ENCODE results near the gene PRR16. TPM values are rescaled to one million over a fixed set of nuclear protein-coding genes. Genes with fewer than 3 reads are reported as not detected.

Gene PRR16
- total RNA-seq, 1 donor: 22.1 TPM

GRCh38 chr5:120472911-120473310, 8.8 kb downstream of the PRR16 start:
- TF ChIP-seq, protein P1, sequence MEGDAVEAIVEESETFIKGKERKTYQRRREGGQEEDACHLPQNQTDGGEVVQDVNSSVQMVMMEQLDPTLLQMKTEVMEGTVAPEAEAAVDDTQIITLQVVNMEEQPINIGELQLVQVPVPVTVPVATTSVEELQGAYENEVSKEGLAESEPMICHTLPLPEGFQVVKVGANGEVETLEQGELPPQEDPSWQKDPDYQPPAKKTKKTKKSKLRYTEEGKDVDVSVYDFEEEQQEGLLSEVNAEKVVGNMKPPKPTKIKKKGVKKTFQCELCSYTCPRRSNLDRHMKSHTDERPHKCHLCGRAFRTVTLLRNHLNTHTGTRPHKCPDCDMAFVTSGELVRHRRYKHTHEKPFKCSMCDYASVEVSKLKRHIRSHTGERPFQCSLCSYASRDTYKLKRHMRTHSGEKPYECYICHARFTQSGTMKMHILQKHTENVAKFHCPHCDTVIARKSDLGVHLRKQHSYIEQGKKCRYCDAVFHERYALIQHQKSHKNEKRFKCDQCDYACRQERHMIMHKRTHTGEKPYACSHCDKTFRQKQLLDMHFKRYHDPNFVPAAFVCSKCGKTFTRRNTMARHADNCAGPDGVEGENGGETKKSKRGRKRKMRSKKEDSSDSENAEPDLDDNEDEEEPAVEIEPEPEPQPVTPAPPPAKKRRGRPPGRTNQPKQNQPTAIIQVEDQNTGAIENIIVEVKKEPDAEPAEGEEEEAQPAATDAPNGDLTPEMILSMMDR (IDR thresholded peaks at IDR 0.05; ENCODE audit: insufficient read depth, low read length): no peak
- H3K4me3 ChIP-seq (ENCODE audit: low read depth, low read length): no peak overlapping the region
- no peak for DNase-seq (ENCODE audit: low read depth)

DNA sequence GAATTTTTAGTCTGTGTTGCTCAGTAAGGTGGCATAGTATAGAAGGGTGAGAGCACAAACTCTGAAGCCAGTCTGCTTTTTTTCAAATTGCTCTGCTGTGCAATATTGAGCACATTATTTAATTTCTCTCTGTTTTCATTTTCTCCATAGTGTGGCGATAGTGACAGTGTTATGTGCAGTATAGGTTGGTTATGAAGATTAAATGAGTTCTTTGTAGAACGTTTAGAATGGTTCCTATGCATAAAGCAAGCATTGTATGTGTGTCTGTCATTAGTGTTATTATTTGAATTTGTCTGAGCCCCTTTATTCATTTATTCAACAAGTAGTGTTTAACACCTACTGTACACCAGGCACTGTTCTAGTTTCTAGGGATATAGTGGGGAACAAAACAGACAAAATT, 9.2 kb downstream of the PRR16 start:
- no peak overlapping the region for H3K4me3 ChIP-seq (ENCODE audit: low read depth, low read length)
- TF ChIP-seq, protein P1 (IDR thresholded peaks at IDR 0.05; ENCODE audit: insufficient read depth, low read length): no peak
- no peak for DNase-seq (ENCODE audit: low read depth)

DNA sequence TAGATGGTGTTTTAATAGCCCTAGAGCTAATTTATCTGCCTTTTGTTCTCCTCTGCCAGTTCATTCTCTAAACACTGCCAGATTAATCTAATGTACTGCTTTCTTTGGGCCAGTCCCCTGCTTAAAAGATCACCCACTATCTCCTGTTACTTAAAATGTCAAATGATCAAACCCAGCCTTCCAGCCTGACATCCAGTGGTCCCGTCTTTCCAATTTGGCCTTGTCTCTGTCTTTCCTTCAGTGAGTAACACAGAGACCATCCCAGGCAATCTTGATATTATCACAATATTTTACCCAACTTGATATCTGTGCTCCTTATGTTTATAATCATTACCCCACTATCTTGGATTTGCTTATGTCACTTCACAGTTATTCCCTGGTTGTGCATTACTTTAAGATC, 12.0 kb downstream of the PRR16 start:
- H3K4me3 ChIP-seq (ENCODE audit: low read depth, low read length): no peak overlapping the region
- TF ChIP-seq, protein P1 (IDR thresholded peaks at IDR 0.05; ENCODE audit: insufficient read depth, low read length): no peak
- peak; percentile 24 for DNase-seq (ENCODE audit: low read depth)

- DNase-seq (ENCODE audit: low read depth): peak; percentile 25
- H3K4me3 ChIP-seq (ENCODE audit: low read depth, low read length): no peak overlapping the region
- TF ChIP-seq, protein P1 (IDR thresholded peaks at IDR 0.05; ENCODE audit: insufficient read depth, low read length): no peak
These were observed 15.0 kb downstream of the PRR16 start for GRCh38 chr5:120479066-120479465.

DNA sequence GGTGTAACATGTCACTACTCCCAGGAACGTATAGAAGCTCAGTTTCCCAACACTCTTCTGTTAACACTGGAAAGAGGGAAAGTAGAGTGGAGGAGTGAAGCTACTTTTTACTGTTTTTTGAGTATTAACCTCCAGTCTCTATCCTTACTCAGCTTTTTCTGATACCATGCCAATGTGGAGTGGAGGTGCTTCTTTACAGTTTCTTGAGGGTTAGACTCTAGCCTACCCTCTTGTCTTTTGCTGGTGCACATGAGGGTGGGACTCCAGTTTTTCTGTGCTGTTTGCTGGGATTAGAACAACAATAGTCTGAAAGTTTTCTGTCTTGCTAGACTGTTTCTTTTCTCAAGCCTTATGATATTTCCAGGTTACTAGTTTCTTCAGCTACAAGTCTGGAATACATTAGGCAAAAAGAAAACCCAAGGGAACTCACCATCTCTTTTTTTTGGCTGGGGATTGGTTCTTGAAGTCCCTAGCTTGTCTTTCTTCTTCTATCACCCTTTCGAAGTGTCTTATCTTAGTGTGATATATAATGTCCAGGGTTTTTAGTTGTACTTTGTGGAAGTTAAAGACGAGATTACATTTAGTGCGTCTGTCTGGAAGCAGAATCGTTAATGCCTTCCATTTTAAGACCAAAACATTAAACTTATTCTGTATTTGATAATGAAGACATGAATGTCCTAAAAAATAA, 35.9 kb downstream of the PRR16 start:
- peak; percentile 28 for DNase-seq (ENCODE audit: low read depth)
- H3K4me3 ChIP-seq (ENCODE audit: low read depth, low read length): no peak overlapping the region
- TF ChIP-seq, protein P1 (IDR thresholded peaks at IDR 0.05; ENCODE audit: insufficient read depth, low read length): no peak

DNA sequence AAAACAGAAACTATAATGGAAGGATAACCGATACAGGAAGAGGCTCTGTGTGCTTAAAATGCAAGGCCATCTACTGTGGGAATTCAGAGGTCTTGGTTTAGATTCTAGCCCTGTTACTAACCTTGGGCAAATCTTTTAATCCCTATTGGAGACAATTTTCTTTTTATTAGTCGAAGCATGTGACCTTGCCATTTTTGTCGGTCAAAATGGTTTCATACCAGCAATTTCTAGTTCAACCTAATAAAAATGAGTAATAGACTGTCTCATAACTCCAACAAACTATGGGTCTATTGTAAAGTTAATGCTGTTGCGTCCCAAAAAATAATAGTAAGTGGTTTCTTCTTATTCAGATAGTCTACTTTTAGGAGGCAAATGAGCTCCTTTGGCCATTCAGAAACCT, 38.4 kb downstream of the PRR16 start:
- TF ChIP-seq, protein P1 (IDR thresholded peaks at IDR 0.05; ENCODE audit: insufficient read depth, low read length): no peak
- no peak for DNase-seq (ENCODE audit: low read depth)
- H3K4me3 ChIP-seq (ENCODE audit: low read depth, low read length): no peak overlapping the region

DNA sequence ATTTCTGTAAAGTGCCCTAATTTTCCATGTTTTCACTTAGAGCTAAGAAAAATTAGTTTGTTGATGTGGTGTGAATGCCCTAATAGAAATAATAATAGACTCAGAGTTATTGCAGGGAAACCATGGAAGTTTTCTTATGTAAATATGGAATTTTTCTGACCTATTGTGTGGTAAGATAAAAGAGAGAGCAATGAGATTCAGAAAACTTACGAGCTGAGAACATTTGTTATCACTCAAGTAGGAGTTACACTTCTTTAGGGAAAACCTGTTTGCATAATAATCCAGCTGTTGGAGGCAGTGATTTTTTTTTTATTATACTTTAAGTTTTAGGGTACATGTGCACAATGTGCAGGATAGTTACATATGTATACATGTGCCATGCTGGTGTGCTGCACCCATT, 39.2 kb downstream of the PRR16 start:
- no peak overlapping the region for H3K4me3 ChIP-seq (ENCODE audit: low read depth, low read length)
- DNase-seq (ENCODE audit: low read depth): no peak
- TF ChIP-seq, protein P1 (IDR thresholded peaks at IDR 0.05; ENCODE audit: insufficient read depth, low read length): no peak
